K562 (cell line): ENCODE measurements around the gene KNSTRN. TPM values are rescaled to one million over a fixed set of nuclear protein-coding genes. Genes with fewer than 3 reads are reported as not detected.
A peak's percentile ranks its signal among the peaks of the same experiment; 100 is the strongest.

Source experiments
- ARHGAP35 ChIP-seq: fragments of 450-650 bp; IDR thresholded peaks from 2 replicates; pipeline ENCODE4 v1.6.1; 2018; ENCODE audit not compliant: partially characterized antibody
- DACH1 ChIP-seq: fragments of 450-650 bp; IDR thresholded peaks from 2 replicates; pipeline ENCODE4 v1.6.1; 2018; ENCODE audit not compliant: partially characterized antibody
- L3MBTL2 ChIP-seq: fragments of 450-650 bp; IDR thresholded peaks from 2 replicates; pipeline ENCODE4 v1.6.1; 2016; ENCODE audit warnings: mild to moderate bottlenecking, moderate library complexity
- LEF1 ChIP-seq: fragments of 450-650 bp; IDR thresholded peaks from 2 replicates; pipeline ENCODE4 v1.6.1; 2016; ENCODE audit warnings: mild to moderate bottlenecking
- MXI1 ChIP-seq: IDR thresholded peaks from 2 replicates; pipeline ENCODE4 v1.6.1; 2011; ENCODE audit warnings: low read depth, mild to moderate bottlenecking, improper control_type of control experiment, low read length
- NR1H2 ChIP-seq: sonication (generic); formaldehyde crosslinking; IDR thresholded peaks from 2 replicates; pipeline ENCODE4 v1.4.0; 2020; ENCODE audit warnings: mild to moderate bottlenecking, missing genetic modification reagents
- PHF8 ChIP-seq: fragments of 200-600 bp; sonication (generic); IDR thresholded peaks from 2 replicates; pipeline ENCODE4 v1.6.1; 2012; ENCODE audit warnings: mixed run types, mild to moderate bottlenecking, inconsistent platforms, low read length, moderate library complexity, borderline replicate concordance
- TCFL5 ChIP-seq: fragments of 250-450 bp; sonication (Bioruptor Pico); conservative IDR thresholded peaks from 2 replicates; pipeline ENCODE4 v1.6.1; 2021; ENCODE audit warnings: mild to moderate bottlenecking, moderate library complexity, matching md5 sums
- ZBTB7A ChIP-seq: IDR thresholded peaks from 2 replicates; pipeline ENCODE4 v1.6.1; 2011; ENCODE audit warnings: low read depth, mild to moderate bottlenecking, low read length, moderate library complexity, borderline replicate concordance; ENCODE audit not compliant: control insufficient read depth
- ZFX ChIP-seq: sonication (generic); formaldehyde crosslinking; IDR thresholded peaks from 2 replicates; pipeline ENCODE4 v1.8.0; 2022; ENCODE audit warnings: mild to moderate bottlenecking, missing genetic modification reagents, moderate library complexity
- ZNF175 ChIP-seq: fragments of 200-800 bp; sonication (Bioruptor generic); IDR thresholded peaks from 2 replicates; pipeline ENCODE4 v1.6.1; 2016; ENCODE audit warnings: low read depth, mild to moderate bottlenecking, missing genetic modification characterization, missing compliant biosample characterization
- ZNF212 ChIP-seq: fragments of 450-650 bp; formaldehyde crosslinking; IDR thresholded peaks from 2 replicates; pipeline ENCODE4 v1.4.0; 2020; ENCODE audit warnings: mild to moderate bottlenecking
- polyA plus RNA-seq, 8 experiments: library from polyadenylated mRNA; depleted of rRNA in 4 of 8; stranded (reverse) in 5 of 8; unstranded in 3 of 8; fragments of >200 nt; fragmentation: Nextera tagmentation in 2 of 8; fragmentation: Illumina TruSeq in 1 of 8; extraction: Ambion mirVana in 2 of 8; extraction: Trizol in 1 of 8; gene quantifications; 2 replicates each; pipeline versions ENCODE4 v1.2.1 to v1.2.3, GENCODE V29; 2011 to 2014; ENCODE audit warnings: inconsistent platforms in 1 of 8, missing spikeins in 1 of 8
- total RNA-seq, 7 experiments: library from RNA; depleted of rRNA in 6 of 7; stranded (reverse); fragments of >200 nt in 6 of 7; fragmentation: Illumina TruSeq in 2 of 7; extraction: Trizol in 2 of 7; gene quantifications; 2 replicates each; pipeline versions ENCODE4 v1.2.1 to v1.2.3, GENCODE V29; 2011 to 2021; ENCODE audit warnings: low replicate concordance in 1 of 7
- TF ChIP-seq, protein P1 (sequence below): fragments of 450-650 bp; IDR thresholded peaks from 2 replicates; pipeline ENCODE4 v1.6.1; 2016
- TF ChIP-seq, protein P2 (sequence below), 2 experiments: fragments of 450-650 bp; formaldehyde crosslinking in 1 of 2; IDR thresholded peaks; 2 replicates each; pipeline versions ENCODE4 v1.4.0 to v1.6.1; 2014 to 2020; ENCODE audit warnings: mild to moderate bottlenecking in 2 of 2, borderline replicate concordance in 1 of 2, low read depth in 1 of 2

Gene KNSTRN
- total and polyA plus RNA-seq, 9 of the 15 experiments (the other 6 are each of a cell fraction or from before 2014, with no cell fraction given): 48.7 to 88.2 (median 66.3) TPM

DNA sequence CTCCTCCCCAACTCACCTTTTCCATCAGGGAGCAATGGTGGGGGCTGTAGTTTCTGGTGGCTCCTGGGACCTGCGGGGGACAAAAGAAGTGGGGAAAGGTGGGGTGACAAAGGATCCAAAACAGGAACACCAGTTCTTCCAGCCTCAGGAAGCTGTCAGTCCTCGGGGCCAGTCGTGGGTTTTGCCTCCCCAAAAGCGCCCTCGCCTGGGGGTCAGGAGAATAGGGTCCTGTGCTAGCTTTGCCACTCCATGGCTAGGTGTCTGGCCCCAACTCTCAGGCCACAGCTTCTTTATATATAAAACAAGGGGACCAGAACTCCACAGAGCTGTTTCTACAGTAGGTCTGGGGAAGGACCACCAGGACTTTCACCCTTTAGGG, 45.8 kb upstream of the KNSTRN start (continued):
- TF ChIP-seq PHF8 (no peak), ZFX (CRISPR knock-in tag) (no peak; the same call in 1 of the 2 replicates), L3MBTL2 (0 out of 2 replicates have a peak, but pooled peaks have one; percentile 13), ZBTB7A (0 out of 2 replicates have a peak, but pooled peaks have one; percentile 26), ZNF212 (no peak), ARHGAP35 (no peak), MXI1 (no peak), TCFL5 (CRISPR knock-in tag) (no peak), LEF1 (no peak), ZNF175 (CRISPR knock-in tag) (0 out of 2 replicates have a peak, but pooled peaks have one; percentile 29), DACH1 (no peak), NR1H2 (no peak)
- TF ChIP-seq, protein P1, sequence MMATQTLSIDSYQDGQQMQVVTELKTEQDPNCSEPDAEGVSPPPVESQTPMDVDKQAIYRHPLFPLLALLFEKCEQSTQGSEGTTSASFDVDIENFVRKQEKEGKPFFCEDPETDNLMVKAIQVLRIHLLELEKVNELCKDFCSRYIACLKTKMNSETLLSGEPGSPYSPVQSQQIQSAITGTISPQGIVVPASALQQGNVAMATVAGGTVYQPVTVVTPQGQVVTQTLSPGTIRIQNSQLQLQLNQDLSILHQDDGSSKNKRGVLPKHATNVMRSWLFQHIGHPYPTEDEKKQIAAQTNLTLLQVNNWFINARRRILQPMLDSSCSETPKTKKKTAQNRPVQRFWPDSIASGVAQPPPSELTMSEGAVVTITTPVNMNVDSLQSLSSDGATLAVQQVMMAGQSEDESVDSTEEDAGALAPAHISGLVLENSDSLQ: peak; percentile 57
- TF ChIP-seq, protein P2, sequence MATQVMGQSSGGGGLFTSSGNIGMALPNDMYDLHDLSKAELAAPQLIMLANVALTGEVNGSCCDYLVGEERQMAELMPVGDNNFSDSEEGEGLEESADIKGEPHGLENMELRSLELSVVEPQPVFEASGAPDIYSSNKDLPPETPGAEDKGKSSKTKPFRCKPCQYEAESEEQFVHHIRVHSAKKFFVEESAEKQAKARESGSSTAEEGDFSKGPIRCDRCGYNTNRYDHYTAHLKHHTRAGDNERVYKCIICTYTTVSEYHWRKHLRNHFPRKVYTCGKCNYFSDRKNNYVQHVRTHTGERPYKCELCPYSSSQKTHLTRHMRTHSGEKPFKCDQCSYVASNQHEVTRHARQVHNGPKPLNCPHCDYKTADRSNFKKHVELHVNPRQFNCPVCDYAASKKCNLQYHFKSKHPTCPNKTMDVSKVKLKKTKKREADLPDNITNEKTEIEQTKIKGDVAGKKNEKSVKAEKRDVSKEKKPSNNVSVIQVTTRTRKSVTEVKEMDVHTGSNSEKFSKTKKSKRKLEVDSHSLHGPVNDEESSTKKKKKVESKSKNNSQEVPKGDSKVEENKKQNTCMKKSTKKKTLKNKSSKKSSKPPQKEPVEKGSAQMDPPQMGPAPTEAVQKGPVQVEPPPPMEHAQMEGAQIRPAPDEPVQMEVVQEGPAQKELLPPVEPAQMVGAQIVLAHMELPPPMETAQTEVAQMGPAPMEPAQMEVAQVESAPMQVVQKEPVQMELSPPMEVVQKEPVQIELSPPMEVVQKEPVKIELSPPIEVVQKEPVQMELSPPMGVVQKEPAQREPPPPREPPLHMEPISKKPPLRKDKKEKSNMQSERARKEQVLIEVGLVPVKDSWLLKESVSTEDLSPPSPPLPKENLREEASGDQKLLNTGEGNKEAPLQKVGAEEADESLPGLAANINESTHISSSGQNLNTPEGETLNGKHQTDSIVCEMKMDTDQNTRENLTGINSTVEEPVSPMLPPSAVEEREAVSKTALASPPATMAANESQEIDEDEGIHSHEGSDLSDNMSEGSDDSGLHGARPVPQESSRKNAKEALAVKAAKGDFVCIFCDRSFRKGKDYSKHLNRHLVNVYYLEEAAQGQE (IDR thresholded peaks at IDR 0.05; ENCODE audit: borderline replicate concordance): peak; percentile 50; the same call in 1 of the 2 replicates
- TF ChIP-seq, protein P2 (CRISPR knock-in tag; IDR thresholded peaks at IDR 0.05; ENCODE audit: low read depth): no peak
